Activated CD8-positive, alpha-beta T cell treated with anti-CD3 and anti-CD28 coated beads, Interleukin-2, amount 10 ng/mL, durations not matched to agents 7 days and 5 days (primary cell): Measurements from ENCODE around the gene PPM1J. TPM values are rescaled to one million over a fixed set of nuclear protein-coding genes. Genes with fewer than 3 reads are reported as not detected.

Experiments
- ATAC-seq: fragments of 150-1000 bp; cut with Tn5 transposase; one replicate; pipeline ENCODE4 v1.10.0; 2021; ENCODE audit warnings: moderate library complexity
- CTCF ChIA-PET: fragments of 350-600 bp; sonication (Branson Sonifier 250); formaldehyde crosslinking; loops from one replicate; lab custom pipeline; 2021; ENCODE audit warnings: antibody characterized with exemption; lab: Charles Lee
- POLR2A ChIA-PET: fragments of 350-600 bp; sonication (Branson Sonifier 250); formaldehyde crosslinking; loops from one replicate; lab custom pipeline; 2021; ENCODE audit warnings: antibody characterized with exemption; lab: Charles Lee
- DNase-seq: peaks from one replicate; pipeline ENCODE4 v3.0.0-alpha.2; 2020
- H3K27ac Mint-ChIP-seq: one replicate; pipeline ENCODE4 v1.8.0; 2021; ENCODE audit warnings: mild to moderate bottlenecking, mixed read lengths
- H3K27me3 Mint-ChIP-seq: one replicate; pipeline ENCODE4 v1.8.0; 2021; ENCODE audit warnings: low read depth, mixed read lengths
- H3K36me3 Mint-ChIP-seq: one replicate; pipeline ENCODE4 v1.8.0; 2021; ENCODE audit warnings: low read depth, mixed read lengths
- H3K4me1 Mint-ChIP-seq: one replicate; pipeline ENCODE4 v1.8.0; 2021; ENCODE audit warnings: low read depth, mixed read lengths
- H3K4me3 Mint-ChIP-seq: one replicate; pipeline ENCODE4 v1.8.0; 2021; ENCODE audit warnings: mild to moderate bottlenecking, mixed read lengths
- H3K9me3 Mint-ChIP-seq: one replicate; pipeline ENCODE4 v1.8.0; 2022; ENCODE audit warnings: mixed read lengths; ENCODE audit not compliant: insufficient read depth
- total RNA-seq, 2 experiments: library from RNA; stranded (reverse); gene quantifications; one replicate each; pipeline ENCODE4 v1.2.3, GENCODE V29; 2021

PPM1J gene
- total RNA-seq, 2 experiments from 2014 or later, result not detected

GRCh38 chr1:112666946-112667345 lies 48.2 kb downstream of the PPM1J start:
- CTCF ChIA-PET, result no interaction called here
- POLR2A ChIA-PET, result no interaction called here
- Mint-ChIP-seq H3K27me3 (no peaks in the 10 kb centered on the region), H3K27ac (peak overlapping the region; percentile 62), H3K36me3 (peaks cover 85% of the 10 kb centered on the region), H3K4me1 (peaks cover 27% of the 10 kb centered on the region), H3K4me3 (no peak overlapping the region), H3K9me3 (no peaks in the 10 kb centered on the region)
- no peak for ATAC-seq
- DNase-seq, result no peak

DNA sequence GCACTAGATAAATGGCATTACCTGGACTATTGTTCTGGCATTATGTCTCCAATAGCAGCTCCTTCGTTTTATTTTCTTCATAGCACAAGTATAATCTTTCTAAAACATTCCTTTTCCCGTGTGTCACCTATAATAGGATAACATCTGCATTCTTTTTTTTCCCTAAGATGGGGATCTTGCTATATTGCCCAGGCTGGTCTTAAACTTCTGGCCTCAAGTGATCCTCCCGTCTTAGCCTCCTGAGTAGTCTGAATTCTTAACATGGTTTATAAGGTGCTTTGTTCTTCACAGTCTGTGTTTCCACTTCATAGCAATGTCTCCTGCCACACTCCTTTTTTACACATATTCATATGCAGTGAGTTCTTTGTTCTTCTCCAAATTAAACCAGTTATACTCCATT lies 49.3 kb downstream of the PPM1J start:
- Mint-ChIP-seq H3K4me1 (peaks cover 27% of the 10 kb centered on the region), H3K36me3 (peaks cover 83% of the 10 kb centered on the region), H3K4me3 (no peak overlapping the region), H3K27me3 (no peaks in the 10 kb centered on the region), H3K9me3 (no peaks in the 10 kb centered on the region), H3K27ac (peak overlapping the region; percentile 22)
- DNase-seq (no peak), ATAC-seq (no peak)
- CTCF ChIA-PET, result no interaction called here
- POLR2A ChIA-PET, result interaction anchor here (0.8 kb wide), 1 partner anchor 46 kb away, joined by 4 read pairs; the partner anchor contains the start of genes CAPZA1 and ST7L

Other genes starting within 250 kb of the PPM1J start
- not detected for gene WNT2B, start 206.4 kb downstream of the PPM1J start, total RNA-seq
- gene ST7L, start 96.2 kb downstream of the PPM1J start, total RNA-seq, result 10 to 100 TPM; 12.3 to 12.5 TPM
- 100 to 1,000 TPM; 279 to 280 TPM for gene CAPZA1, start 95.5 kb downstream of the PPM1J start, total RNA-seq
- gene MOV10, start 40.7 kb downstream of the PPM1J start, total RNA-seq, result 100 to 1,000 TPM; 120 TPM
- gene RHOC, start 8.2 kb downstream of the PPM1J start, total RNA-seq, result 10 to 100 TPM; 85.6 to 93.8 TPM
- gene SLC16A1, start 240.9 kb upstream of the PPM1J start, total RNA-seq, result 10 to 100 TPM; 53.0 to 54.5 TPM